HepG2 (cell line): ENCODE results near the gene MSH4.
"Not testable (repeated sequence)": the region's sequence is repeated elsewhere in the genome, so short reads cannot be mapped to it uniquely, and the experiment has no call there.

ENCODE experiments used
- ATF2 ChIP-seq: sonication (generic); formaldehyde crosslinking; IDR thresholded peaks from 2 replicates; pipeline ENCODE4 v1.4.0; 2020; ENCODE audit warnings: missing genetic modification reagents
- CTCF ChIP-seq: sonication (generic); formaldehyde crosslinking; IDR thresholded peaks from 2 replicates; pipeline ENCODE4 v1.5.0; 2020; ENCODE audit warnings: mild to moderate bottlenecking, missing genetic modification reagents, moderate library complexity
- EP300 ChIP-seq, 3 experiments: sonication (generic) in 1 of 3; formaldehyde crosslinking in 1 of 3; IDR thresholded peaks; 2 replicates each; pipeline versions ENCODE4 v1.5.1 to v1.6.1; 2011 to 2020; ENCODE audit warnings: low read depth in 2 of 3, low read length in 2 of 3, borderline replicate concordance in 1 of 3, improper control_type of control experiment in 1 of 3, mild to moderate bottlenecking in 1 of 3, missing genetic modification reagents in 1 of 3, moderate library complexity in 1 of 3
- FOSL1 ChIP-seq: sonication (generic); formaldehyde crosslinking; IDR thresholded peaks from 2 replicates; pipeline ENCODE4 v1.9.0; 2021; ENCODE audit warnings: missing genetic modification reagents, borderline replicate concordance
- FOXK1 ChIP-seq: sonication (generic); formaldehyde crosslinking; IDR thresholded peaks from 2 replicates; pipeline ENCODE4 v1.4.0; 2020; ENCODE audit warnings: low read depth, missing genetic modification reagents, borderline replicate concordance
- HNF4A ChIP-seq: sonication (generic); formaldehyde crosslinking; IDR thresholded peaks from 2 replicates; pipeline ENCODE4 v1.4.0; 2020; ENCODE audit warnings: missing genetic modification reagents
- HNF4G ChIP-seq, 2 experiments: sonication (generic) in 1 of 2; formaldehyde crosslinking in 1 of 2; IDR thresholded peaks; 2 replicates each; pipeline versions ENCODE4 v1.4.0 to v1.6.1; 2011 to 2020; ENCODE audit warnings: borderline replicate concordance in 2 of 2, low read depth in 2 of 2, mild to moderate bottlenecking in 2 of 2, low read length in 1 of 2, missing genetic modification reagents in 1 of 2, moderate library complexity in 1 of 2
- NFAT5 ChIP-seq: sonication (generic); formaldehyde crosslinking; IDR thresholded peaks from 2 replicates; pipeline ENCODE4 v1.4.0; 2020; ENCODE audit warnings: missing genetic modification reagents
- POLR2AphosphoS5 ChIP-seq: IDR thresholded peaks from 2 replicates; pipeline ENCODE4 v1.6.1; 2012; ENCODE audit warnings: low read depth, low read length
- PRDM15 ChIP-seq: sonication (generic); formaldehyde crosslinking; IDR thresholded peaks from 2 replicates; pipeline ENCODE4 v1.4.0; 2020; ENCODE audit warnings: missing genetic modification reagents
- ZBED4 ChIP-seq: sonication (generic); formaldehyde crosslinking; IDR thresholded peaks from 2 replicates; pipeline ENCODE4 v1.4.0; 2020; ENCODE audit warnings: missing genetic modification reagents, borderline replicate concordance
- ZMYM3 ChIP-seq: sonication (generic); formaldehyde crosslinking; IDR thresholded peaks from 2 replicates; pipeline ENCODE4 v1.5.1; 2020; ENCODE audit warnings: mild to moderate bottlenecking, missing genetic modification reagents
- ZNF260 ChIP-seq: sonication (generic); formaldehyde crosslinking; IDR thresholded peaks from 2 replicates; pipeline ENCODE4 v1.4.0; 2020; ENCODE audit warnings: missing genetic modification reagents, low read depth, mild to moderate bottlenecking, borderline replicate concordance

- TF ChIP-seq ATF2; ZNF260 (CRISPR knock-in tag); CTCF; EP300 (IDR thresholded peaks at IDR 0.05; ENCODE audit: low read depth in 2 of 2, low read length in 2 of 2); EP300 (CRISPR knock-in tag; IDR thresholded peaks at IDR 0.05; ENCODE audit: borderline replicate concordance); PRDM15 (CRISPR knock-in tag); FOXK1 (CRISPR knock-in tag); HNF4A (CRISPR knock-in tag); POLR2AphosphoS5; HNF4G (IDR thresholded peaks at IDR 0.05; ENCODE audit: borderline replicate concordance, low read depth, low read length); HNF4G (CRISPR knock-in tag; IDR thresholded peaks at IDR 0.05; ENCODE audit: borderline replicate concordance, low read depth); FOSL1; ZBED4 (CRISPR knock-in tag); ZMYM3; NFAT5 (CRISPR knock-in tag): not testable (repeated sequence)
Observed at GRCh38 chr1:75778694-75779093, 18.0 kb upstream of the MSH4 start.
